LNCaP clone FGC (cell line): ENCODE data around the gene S100B.

Experiments
- DNase-seq: peaks from one replicate; pipeline ENCODE4 v3.0.0-alpha.2; 2011; ENCODE audit warnings: low read depth
- H3K4me3 ChIP-seq: 2 replicates; pipeline ENCODE4 v1.5.1; 2011; ENCODE audit warnings: mild to moderate bottlenecking, low read depth, low read length, control low read depth
- TF ChIP-seq, protein P1 (sequence below): IDR thresholded peaks from 2 replicates; pipeline ENCODE4 v1.5.1; 2012; ENCODE audit warnings: mild to moderate bottlenecking; ENCODE audit not compliant: control insufficient read depth, insufficient read depth; ENCODE audit errors: extremely low read depth

The S100B gene

DNA sequence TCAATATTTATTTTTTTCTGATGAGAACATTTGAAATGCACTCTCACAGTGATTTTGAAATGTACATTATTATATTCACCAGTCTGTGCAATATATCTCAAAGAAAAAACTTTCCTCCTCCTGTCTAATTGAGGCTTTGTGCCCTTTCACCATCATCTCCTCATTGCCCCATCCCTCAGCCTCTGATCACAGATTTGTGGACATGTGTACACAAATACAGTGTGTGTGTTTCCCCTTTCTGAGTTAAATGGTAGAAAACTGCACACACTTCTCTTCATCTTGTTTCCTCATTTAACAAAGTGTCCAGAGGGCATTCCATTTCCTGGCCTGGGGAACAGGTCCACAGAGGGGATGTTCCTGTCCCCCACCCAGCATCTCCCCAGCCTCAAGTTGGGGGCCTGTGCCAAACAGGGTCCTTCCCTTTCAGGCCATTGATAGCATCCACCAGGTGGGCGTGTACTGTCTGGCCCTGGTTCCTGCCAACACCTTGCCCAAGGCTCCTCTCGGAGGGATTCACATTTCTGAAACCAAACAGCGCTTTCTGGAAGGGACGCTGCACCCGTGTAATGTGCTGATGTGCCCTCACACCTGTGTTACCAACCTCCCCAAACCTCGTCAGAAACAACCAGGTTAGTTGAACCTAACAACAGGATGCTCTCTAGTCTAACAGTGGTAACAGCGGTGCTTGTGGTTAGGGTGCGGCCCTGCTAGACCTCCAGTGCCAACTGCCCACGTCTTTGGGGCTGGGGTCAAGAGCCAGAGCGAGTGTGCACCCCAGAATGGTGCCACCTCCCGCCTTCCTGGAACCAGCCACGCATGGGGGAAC, 54.6 kb downstream of the S100B start:
- H3K4me3 ChIP-seq: no peak overlapping the region
- DNase-seq: no peak

DNA sequence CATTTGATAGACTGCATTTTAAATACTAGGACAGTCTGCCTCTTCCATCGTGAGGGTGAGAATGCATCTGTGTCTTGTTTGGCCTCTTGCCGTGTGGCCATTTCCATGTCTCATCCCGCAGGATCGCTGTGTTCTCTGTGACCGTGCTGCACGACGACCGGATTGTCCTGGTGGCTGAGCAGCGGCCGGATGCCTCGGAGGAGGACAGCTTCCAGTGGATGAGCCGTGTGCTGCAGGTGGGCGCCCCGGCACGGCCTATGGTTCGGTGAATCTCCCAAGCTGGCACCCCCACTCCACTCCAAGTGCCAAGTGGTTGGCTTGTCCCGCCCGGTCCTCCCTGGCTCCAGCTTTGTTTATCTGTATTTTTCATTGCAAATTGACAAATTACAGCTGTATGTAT, 55.2 kb downstream of the S100B start:
- H3K4me3 ChIP-seq: no peak overlapping the region
- TF ChIP-seq, protein P1, sequence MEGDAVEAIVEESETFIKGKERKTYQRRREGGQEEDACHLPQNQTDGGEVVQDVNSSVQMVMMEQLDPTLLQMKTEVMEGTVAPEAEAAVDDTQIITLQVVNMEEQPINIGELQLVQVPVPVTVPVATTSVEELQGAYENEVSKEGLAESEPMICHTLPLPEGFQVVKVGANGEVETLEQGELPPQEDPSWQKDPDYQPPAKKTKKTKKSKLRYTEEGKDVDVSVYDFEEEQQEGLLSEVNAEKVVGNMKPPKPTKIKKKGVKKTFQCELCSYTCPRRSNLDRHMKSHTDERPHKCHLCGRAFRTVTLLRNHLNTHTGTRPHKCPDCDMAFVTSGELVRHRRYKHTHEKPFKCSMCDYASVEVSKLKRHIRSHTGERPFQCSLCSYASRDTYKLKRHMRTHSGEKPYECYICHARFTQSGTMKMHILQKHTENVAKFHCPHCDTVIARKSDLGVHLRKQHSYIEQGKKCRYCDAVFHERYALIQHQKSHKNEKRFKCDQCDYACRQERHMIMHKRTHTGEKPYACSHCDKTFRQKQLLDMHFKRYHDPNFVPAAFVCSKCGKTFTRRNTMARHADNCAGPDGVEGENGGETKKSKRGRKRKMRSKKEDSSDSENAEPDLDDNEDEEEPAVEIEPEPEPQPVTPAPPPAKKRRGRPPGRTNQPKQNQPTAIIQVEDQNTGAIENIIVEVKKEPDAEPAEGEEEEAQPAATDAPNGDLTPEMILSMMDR: no peak
- DNase-seq: no peak

More for the DNA sequence above, 54.6 kb downstream of the S100B start:
- TF ChIP-seq, protein P1: no peak
